ENCODE measurements around the gene BDH1.
"Not testable (repeated sequence)": the region's sequence is repeated elsewhere in the genome, so short reads cannot be mapped to it uniquely, and the experiment has no call there.

DNA sequence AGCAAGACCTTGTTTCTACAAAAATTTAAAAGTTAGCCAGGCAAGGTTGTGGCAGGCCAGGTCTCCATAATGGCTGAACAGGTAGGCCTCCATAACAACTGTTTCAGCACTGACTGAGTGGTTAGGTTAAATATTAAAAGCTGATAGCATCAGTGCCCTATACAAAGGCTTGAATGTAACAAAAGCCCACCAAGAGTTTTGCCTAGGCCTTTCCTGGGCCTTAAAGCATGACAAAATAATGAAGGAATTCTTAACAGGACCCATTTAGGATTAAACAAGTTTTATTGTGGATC is 16.1 kb upstream of the BDH1 start:
- not testable (repeated sequence) for TF ChIP-seq RARB, OSR1, ZFP30 (CRISPR knock-in tag; IDR thresholded peaks at IDR 0.05)
- TF ChIP-seq, protein P1, sequence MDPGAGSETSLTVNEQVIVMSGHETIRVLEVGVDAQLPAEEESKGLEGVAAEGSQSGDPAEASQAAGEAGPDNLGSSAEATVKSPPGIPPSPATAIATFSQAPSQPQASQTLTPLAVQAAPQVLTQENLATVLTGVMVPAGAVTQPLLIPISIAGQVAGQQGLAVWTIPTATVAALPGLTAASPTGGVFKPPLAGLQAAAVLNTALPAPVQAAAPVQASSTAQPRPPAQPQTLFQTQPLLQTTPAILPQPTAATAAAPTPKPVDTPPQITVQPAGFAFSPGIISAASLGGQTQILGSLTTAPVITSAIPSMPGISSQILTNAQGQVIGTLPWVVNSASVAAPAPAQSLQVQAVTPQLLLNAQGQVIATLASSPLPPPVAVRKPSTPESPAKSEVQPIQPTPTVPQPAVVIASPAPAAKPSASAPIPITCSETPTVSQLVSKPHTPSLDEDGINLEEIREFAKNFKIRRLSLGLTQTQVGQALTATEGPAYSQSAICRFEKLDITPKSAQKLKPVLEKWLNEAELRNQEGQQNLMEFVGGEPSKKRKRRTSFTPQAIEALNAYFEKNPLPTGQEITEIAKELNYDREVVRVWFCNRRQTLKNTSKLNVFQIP (CRISPR knock-in tag; IDR thresholded peaks at IDR 0.05; ENCODE audit: borderline replicate concordance, low read depth), result not testable (repeated sequence)
